Effector CD4-positive, alpha-beta T cell (primary cell): Measurements from ENCODE around the gene TTC6.

Source experiments
- DNase-seq: peaks from one replicate; pipeline ENCODE4 v3.0.0-alpha.2; 2020

The TTC6 gene

DNA sequence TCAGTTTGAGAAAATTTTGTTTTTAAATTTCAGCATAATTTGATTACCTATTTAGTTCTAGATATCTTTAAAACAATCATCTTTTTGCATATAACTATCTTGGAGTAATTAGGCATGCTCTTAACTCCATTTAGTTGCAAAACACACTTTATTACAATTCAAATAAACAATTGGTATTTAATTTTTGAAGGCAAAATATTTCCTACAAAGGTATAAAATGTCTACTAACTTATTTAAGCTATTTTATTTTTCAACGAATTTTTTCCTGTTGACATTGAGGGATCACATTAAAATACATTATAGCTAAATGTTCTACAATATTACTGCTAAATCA, 8.7 kb upstream of the TTC6 start:
- no peak for DNase-seq

DNA sequence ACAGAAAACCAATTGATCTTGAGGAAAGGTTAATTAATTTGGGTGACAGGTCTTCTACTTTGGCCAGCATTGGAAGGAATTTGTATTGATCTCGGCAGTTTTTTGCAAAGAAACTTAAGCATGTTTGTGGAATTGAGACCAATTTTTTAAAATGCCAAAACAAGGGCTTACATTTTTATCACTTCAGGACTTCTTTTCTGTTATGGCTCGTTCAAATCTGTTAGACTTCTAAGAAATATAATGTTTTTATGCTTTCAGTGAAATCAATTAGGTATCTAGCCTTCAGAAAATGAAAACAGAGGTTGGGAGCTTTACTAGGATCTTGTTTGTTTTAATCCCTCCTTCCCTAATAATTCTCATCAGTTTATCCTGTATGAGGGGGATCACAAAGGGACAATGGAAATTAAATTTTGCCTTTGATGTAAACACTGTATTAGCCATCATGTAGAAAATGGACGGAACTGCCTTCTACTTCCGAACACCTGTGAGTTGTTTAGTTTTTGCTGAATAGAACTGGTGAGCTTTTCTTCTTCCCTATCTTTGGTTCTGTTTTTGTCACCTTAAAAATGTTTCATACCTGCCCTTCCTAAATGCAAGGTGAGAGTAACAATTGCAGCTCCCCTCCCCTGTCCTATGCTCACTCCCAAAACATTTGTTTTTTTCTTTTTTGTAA, 8.2 kb upstream of the TTC6 start:
- no peak for DNase-seq

DNA sequence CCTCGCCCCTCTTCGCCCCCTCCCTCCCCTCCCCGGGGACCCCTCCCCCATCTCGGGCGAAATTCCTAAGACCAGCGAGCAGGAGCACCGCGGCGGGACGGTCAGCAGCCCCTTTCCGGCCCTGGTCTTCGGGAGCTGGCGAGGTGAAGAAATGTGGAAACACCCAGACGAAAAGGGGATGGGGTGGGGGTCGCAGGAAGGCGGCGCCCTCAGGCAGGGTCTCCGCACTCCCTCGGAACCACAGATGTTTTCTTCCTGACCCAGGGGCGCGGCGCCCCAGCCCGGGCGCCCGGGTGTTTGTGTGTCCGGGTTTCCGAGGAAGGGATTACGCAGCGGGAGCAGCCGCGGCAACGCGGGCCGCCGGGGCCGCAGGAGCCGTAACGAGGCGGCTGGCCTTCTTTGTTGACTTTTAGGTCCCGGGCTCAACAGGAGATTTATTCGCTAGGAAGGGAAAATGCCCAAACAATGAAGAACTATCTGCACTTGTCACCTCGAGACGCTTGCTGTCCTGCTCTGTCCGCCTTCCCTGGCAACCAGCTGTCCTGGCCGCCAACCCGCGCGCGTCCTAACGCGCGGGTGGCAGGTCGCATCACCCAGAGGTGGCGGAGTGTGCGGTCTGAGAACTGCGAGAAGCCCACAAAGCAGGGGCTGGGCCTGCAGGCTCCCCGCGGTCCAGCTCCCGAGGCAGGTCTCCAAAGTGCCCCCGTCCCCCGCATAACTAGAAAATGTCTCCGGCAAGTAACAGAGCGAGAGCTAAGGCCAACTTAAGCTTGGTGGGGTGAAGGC, 7.4 kb upstream of the TTC6 start:
- no peak for DNase-seq

DNA sequence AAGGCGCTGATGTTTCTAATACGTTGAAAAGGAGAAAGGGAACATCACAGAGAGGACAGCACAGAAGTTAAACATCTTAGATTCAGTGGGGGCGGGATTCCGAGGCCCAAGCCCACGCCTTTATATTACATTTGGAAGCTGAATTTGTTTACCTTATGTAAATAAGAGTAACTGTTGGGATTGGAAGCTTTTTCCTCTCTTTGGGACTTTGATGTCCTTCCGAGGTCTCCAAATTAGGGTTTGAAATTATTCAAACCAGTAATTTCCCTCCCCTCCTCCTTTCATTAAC, 6.8 kb upstream of the TTC6 start:
- DNase-seq = no peak

DNA sequence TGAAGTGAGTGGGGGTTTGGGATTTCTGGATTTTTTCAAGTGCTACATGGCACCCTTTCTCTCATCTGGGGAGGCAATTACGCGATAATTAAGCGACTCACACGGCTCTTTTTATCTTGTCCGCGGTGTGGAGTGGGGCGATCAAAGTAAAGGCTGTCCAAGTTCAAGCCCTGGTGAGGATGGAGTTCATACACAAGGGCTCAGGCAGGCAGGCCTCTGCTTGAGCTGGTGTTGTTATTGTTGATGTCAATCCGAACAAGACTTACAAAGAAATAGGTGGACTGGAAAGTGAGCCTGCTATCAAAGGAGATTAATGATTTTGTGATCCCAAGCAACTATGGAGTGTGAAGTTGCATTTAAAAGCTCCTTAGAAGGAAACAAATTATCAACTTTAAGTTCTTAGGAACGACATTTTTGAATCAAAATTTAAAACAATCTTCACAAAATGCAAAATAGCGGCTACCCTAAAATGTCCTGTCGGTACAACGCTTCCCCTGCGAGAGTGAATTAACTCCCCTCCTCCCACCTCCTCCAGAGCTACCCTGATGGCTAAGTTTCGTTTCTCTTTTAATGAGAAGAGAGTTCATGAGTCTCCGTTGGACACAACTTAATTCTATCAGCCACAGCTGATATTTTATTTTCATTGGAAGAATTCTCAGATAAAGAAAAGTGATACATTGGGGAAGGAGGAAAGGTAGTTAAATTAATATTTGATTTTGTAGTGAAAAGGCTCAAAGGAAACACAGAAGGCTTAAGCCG, 6.3 kb upstream of the TTC6 start:
- no peak for DNase-seq

DNA sequence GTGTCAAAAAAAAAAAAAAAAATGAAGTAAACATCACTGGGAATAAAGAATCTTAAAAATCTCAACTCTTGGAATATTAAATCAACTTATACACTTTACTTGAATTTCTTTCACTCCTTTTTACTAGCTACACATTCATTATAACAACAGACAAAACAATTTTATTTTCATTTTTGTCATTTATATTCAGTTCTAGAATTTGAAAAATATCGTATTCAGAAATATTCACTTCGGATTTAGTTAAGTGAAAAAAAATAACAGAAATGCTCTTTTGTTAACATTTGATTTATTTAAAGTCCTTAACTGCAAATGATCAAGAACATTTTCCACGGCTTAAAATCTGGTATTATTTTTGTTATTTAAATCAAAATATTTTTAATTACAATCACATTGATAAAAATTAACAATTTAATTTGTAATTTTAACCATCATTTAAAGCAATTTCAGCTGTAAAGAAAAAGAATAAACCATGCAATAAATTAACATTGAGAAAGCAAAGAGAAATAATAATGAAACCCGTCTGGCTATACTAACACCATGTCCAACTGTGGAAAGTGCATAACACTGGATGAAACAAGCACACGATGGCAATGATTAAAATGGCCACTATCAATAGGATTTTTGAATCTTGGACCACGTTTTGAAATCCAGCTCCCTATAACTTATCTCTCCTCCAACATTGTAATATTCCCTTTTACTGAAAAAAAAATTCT, 5.6 kb upstream of the TTC6 start:
- no peak for DNase-seq

DNA sequence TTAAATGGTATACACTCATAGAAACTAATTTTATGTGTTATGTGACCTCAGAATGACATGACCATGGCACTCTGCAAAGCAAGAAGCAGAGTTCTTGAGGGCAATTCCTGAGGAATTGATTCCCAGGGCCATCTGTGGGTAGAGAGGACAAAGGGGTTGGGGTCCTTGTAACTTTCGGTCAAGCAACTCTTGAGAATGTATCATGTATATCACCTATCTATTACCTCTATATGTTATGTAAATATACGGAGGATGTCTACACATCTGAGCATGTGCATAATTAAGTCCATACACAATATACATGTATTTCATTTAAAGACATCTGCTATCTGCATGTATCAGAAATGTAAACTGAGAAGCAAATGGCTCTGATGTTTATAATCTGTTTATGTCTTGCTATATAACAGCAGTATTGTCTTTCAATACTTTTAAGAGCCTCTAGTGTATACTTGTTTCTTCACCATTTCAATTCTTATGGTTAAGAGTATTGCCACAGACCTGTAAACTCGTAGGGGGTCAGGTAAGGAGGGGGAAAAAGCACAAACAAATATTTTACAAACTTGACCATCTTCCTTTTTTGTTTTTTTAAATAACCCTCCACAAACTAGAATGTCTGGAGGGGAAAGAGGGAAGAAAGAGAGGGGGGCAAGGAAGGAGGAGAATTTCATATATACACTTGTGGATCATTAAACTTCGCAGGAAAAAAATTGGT, 4.8 kb upstream of the TTC6 start:
- no peak for DNase-seq

DNA sequence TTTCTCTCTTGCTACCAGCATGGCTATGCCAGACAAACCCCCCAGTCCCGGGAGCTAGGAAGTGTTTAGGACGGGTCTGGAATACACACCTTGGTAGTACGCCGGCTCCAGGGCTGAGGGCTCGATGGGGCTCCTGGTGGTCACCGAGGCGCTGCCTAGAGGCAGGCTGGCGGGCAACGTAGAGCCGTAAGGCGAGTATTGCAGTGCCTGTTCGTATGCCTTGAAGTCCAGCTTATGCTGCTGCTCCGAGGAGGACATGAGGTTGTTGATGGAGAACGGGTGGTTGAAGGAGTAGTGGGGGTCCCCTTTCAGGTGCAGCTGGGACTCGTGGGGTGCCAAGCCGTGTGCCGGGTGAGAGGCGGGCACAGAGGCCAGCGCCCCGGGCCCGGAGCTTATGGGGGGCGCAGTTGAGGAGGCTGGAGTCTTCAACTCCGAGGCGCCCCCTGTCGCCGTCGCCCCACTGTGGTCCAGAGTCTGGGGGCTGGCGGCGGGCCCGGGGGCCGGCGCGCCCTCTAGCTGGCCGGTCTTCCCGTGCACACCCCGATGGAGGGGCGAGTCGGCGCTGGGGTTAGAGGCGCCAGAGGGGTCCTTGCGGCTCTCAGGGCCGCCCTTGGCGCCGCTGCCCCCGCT, 4.0 kb upstream of the TTC6 start:
- DNase-seq = no peak

DNA sequence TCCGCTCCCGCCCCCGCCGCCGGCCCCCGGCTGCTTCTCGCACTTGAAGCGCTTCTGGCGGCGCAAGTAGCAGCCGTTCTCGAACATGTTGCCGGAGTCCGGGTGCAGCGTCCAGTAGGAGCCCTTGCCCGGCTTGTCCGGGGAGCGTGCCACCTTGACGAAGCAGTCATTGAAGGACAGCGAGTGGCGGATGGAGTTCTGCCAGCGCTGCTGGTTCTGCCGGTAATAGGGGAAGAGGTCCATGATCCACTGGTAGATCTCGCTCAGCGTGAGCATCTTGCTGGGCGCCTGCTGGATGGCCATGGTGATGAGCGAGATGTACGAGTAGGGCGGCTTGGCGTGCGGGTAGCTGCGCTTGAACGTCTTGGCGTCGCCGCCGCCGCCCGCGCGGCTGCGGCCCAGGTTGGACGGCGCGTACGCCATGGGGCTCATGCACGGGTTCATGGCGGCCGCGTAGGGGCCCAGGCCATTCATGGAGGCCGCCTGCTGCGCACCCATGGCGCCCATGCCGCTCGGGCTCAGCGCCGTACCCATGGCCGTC, 3.4 kb upstream of the TTC6 start:
- no peak for DNase-seq

DNA sequence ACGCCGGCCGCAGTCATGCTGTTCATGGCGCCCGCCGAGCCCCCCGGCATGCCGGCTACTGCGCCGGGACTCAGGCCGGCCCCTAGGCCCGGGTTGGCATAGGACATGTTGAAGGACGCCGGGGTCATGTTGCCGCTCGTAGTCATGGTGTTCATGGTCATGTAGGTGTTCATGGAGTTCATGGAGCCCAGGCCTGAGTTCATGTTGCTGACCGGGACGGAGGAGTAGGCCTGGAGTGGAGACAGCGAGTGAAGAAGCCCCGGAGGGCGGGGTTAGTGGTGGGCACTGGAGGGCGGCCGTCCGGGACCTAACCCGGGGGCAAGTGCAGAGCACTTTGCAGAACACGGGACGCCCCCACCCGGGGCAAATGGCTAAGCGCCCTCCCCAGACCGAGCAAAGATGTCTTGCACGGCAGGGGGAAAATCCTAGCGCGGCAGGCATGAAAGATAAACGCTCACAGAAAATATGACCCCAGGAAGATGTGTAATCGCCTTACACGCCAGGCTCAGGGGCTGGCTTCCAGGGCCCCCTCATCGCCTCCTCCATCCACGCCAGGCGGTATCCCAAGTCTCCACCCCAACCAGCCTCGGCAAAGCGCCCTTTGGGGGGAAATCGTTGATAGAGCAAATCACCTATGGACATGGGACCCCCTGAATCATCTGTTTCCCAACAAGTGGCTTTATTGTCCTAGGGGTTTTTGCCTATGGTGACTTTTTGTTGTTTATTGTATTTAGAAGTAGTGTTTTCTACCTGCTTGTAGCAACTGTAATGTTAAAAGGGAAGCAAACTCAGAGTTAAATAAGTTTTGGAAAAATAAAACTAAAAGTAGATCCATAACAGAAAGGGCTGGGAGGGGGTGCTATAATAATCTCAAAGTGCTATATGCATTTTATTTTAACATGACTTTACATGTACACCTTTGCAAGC, 2.7 kb upstream of the TTC6 start:
- no peak for DNase-seq

DNA sequence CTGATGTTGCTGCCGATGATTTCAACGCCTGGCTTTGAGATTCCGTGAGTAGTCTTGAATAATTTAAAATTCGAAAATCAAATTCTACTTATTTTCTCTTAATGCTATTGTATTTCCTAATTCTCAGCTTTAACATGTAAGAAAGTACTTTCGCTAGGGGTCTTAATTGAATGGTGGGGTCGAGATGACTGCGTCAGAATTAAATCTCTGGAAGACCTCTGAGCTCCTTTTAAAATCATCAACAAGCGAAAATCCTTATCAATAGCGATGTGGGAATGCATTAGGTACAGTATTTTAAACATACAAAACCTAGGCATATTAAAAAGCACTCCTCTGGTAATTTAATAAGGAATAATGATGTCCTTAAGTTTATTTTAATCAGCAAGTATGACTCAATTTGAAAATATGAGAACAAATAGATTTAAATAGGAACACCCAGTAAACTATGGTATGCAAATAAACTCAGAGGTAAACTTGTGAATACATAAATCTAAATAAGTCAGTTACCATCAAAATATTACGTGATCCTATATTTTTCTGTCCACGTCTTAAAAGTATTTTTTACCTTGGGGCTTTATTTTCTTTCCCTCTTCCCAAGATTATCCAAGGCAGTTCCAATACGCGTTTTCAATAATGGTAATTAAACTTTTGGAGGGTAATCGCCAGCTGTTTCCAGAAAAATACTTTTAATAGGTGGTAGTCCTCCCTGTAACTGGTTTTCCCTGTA, 1.8 kb upstream of the TTC6 start:
- no peak for DNase-seq

DNA sequence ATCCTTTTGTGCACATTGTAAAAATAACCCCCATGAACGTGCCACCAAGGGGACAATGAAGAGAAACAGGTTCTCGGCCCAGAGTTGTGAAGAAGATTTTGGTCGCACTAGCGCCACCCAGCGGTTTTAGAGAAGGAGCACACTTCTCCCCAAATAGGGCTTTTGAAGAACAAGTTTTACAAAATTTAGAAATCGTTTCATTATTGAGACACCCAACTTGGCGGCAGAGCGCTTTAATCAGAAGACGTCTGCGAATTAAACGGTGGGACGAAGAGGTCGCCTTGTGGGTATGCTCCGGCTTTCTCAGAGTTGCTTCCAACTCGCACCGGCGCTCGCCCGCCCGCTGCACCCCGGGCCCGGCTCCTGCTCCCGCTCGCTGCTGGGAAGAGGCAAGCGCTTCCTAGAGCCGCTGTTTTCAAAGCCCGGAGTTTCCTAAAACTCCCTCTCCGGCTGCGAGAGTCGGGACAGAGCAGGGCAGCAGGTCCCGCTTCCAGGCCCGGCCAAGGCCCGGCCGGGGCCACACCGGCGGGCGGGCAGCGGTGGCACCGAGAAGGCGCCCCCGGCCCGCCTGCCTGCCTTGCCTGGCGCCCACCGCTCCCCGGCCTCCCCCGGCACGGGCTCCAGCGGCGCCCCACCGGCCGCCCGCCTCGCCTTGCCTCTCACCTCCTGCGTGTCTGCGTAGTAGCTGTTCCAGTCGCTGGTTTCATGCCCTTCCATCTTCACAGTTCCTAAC, 1.0 kb upstream of the TTC6 start:
- no peak for DNase-seq

DNA sequence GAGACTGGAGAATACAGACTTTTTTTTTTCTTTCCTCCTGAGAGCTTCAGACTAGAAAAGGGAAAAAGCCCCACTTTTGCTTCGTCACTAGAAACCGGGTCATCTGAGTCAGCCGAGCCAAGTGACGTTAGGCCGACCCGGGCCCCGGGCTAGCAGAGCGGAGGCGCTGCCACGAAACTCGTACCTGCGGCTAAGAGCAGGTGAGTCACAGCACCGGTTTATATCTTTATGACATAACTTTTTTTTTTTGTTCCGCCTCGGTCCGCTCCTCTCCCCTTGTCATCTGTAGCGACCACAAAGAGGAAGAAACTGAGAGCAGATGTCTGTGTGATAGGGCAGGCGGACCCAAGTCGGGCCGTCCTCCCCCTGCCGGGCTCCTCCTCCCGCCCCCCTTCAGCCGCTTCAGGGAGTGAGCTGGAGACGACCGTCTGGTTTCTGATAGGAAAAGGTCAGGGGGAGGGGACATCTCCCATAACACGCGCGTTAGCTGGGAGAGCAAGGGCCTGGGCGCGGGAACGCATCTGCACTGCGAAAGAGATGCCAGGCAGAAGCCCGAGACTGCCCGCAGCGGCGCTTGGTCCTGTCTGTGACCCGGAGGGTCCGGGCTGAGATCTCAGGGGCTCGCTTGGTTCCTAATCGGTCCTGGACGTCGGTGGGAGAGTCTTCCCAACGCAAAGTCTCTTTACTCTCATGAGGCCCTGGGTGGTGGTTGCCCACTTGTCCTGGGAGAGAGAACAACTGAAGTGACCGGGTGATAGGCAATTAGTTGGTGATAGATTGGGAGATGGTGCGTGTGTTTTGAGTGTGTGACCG, 586 bp downstream of the TTC6 start:
- DNase-seq = no peak

DNA sequence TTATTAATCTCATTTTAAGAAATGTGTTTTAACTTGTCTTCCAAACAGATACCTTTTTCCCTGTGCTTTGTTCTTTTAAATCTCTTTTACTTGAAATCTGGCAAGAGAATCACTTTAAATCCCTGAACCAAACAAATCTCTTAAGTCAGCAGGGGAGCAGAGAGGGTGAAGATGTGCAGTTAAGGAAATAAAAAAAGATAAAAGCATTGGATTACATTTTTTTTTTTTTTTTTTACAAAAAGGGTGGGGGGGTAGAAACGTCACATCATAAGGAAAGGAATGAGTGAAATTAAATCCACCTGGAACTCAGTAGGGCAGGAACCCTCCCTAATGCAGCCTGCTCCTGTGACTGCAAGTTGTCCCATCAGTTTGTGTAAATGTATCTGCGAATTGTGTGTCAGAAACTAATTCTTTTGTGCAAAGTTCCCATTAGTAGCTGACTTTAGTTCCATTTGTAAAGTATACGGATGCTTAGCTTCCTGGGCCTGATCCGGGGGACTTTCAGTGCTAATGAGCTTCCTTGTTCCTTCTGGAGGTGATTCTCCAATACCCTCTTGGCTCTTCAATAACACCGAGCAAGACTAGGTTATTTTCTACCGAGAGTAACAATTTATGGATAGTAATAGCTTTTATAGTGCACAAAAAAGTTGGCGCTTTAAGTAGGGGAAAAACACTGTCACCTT, 1.5 kb downstream of the TTC6 start:
- no peak for DNase-seq

DNA sequence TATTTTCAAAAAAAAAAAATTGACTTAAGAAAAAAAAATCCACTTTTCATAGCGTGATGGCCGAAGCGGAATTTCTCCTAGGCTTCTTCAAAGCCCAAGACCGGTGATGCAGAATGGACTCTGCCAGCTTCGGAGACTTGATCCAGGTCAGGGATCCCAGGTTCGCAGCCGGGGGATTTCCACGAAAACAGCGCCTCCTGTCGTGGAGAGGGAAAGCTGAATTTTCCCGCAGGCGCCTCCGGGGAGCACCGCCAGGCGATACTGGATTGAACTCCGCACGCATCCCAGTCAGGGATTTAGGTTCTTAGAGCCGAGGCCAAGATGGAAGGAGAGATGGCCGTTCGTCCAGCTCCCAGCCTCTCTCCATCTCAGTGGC, 2.1 kb downstream of the TTC6 start:
- no peak for DNase-seq

DNA sequence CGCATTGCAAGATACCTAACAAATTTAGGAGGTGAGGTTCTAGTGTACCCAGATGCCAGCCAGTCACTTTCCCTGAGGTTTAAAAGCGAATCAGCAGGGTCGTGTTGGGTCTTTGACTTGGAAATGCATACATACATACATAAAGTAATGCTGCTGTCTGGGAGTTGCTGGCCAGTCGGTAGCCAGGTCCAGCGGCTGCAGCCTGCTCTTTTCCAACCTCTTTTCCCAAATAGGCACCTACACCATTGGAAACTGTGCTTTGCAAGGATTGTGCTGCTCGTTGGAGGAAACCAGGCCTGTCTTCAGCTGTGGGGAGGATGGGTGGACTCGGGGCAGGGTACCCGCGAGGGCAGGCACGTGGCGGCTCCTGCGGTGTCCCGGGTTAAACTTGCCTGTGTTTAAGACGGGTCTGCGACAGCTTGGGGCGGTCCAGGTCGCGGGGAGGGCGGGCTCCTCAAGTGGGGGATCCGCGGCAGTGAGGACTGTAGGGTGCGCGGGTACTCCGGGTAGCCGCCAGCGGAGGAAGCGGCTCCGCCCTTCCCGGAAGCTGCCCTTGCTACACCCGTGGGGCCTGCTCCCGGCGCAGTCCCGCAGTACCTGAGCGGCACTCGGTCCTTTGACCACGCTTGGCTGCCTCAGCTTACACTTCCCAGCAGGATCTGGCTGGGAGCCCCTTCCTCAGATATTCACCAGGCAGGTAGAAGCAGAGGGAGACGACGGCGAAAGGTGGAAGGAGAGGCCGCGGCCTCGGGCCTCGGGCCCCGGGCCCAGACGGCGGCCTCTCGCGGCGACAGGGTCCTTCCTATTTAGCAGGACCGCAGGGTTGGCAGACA, 2.7 kb downstream of the TTC6 start:
- no peak for DNase-seq
